ENCODE measurements around the gene GIMAP4. TPM values are rescaled to one million over a fixed set of nuclear protein-coding genes. Genes with fewer than 3 reads are reported as not detected.
"Not testable (repeated sequence)": the region's sequence is repeated elsewhere in the genome, so short reads cannot be mapped to it uniquely, and the experiment has no call there.

The GIMAP4 gene
- total RNA-seq: 1 to 10 TPM; 5.8 to 6.2 TPM
- 13.3 TPM for polyA plus RNA-seq (ENCODE audit: insufficient read depth, low read depth, low replicate concordance)
- long read RNA-seq, donor 1, transcript GIMAP4-201 (3 exons, 2,060 nt): major isoform, 5 of 7 reads
- long read RNA-seq, donor 1, partial matches to known transcripts: 0 of 7 reads
- long read RNA-seq, donor 1, other reads (novel, unspliced or antisense): 0 of 7 reads
- long read RNA-seq, donor 2, partial matches to known transcripts: 0 of 2 reads
- long read RNA-seq, donor 2, other reads (novel, unspliced or antisense): 0 of 2 reads

GRCh38 chr7:150567169-150567568, at the start of gene GIMAP4:
Gene GIMAP4, plus strand, starts transcription at chr7:150567390. Its CDS starts 2,512 bp downstream, at chr7:150569902.
- TF ChIP-seq CTCF (IDR thresholded peaks at IDR 0.05): no peak
- TF ChIP-seq POLR2A (IDR thresholded peaks at IDR 0.05): no peak
- Histone ChIP-seq H3K36me3 (ENCODE audit: low read depth, missing control alignments) (no peaks in the 10 kb centered on the region), H3K4me1 (no peaks in the 10 kb centered on the region), H3K27me3 (no peaks in the 10 kb centered on the region), H3K4me3 (peak within 1 kb of the TSS; percentile 0 to 30), H3K9me3 (no peaks in the 10 kb centered on the region), H3K27ac (no peak within 1 kb of the TSS)
- no peak for DNase-seq
- intact Hi-C loops (cut with DNase I; ENCODE audit: low total_unique reads): no loop called here
- whole genome bisulfite sequencing, 2 donors: 71 to 77% methylated on average over 9 of the region's 9 CpGs

DNA sequence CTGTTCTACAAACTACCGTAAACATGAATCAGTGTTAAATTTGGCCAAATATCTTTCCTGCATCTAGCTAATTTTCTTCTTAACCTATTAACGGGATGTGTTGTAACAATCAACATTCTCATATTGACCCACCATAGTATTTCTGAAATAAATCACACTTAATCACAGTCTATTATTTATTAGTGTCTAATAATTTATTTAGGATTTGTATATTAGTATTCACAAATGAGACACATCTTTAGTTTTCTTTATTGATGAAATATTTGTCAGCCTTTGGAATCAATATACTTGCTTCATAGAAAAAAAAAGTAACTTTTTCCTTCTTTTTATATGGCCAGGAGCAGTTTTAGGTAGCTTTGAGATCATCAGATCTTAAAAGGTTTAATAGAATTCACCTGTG, 47.9 kb upstream of the GIMAP4 start:
- Histone ChIP-seq H3K27me3 (no peaks in the 10 kb centered on the region), H3K4me1 (no peaks in the 10 kb centered on the region), H3K4me3 (no peak overlapping the region), H3K9me3 (no peaks in the 10 kb centered on the region), H3K27ac (no peak overlapping the region), H3K36me3 (ENCODE audit: low read depth, missing control alignments) (no peaks in the 10 kb centered on the region)
- no peak for TF ChIP-seq POLR2A (IDR thresholded peaks at IDR 0.05)
- no peak for TF ChIP-seq CTCF (IDR thresholded peaks at IDR 0.05)
- 83 to 85% methylated on average over 2 of the region's 2 CpGs for WGBS, 2 donors
- intact Hi-C loops (cut with DNase I; ENCODE audit: low total_unique reads): no loop called here
- no peak for DNase-seq

DNA sequence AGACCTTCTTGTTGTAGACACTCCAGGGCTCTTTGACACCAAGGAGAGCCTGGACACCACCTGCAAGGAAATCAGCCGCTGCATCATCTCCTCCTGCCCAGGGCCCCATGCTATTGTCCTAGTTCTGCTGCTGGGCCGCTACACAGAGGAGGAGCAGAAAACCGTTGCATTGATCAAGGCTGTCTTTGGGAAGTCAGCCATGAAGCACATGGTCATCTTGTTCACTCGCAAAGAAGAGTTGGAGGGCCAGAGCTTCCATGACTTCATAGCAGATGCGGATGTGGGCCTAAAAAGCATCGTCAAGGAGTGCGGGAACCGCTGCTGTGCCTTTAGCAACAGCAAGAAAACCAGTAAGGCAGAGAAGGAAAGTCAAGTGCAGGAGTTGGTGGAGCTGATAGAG, 47.0 kb upstream of the GIMAP4 start:
- Histone ChIP-seq H3K36me3 (ENCODE audit: low read depth, missing control alignments) (no peaks in the 10 kb centered on the region), H3K4me1 (no peaks in the 10 kb centered on the region), H3K4me3 (no peak overlapping the region), H3K9me3 (no peaks in the 10 kb centered on the region), H3K27ac (no peak overlapping the region), H3K27me3 (no peaks in the 10 kb centered on the region)
- TF ChIP-seq POLR2A (IDR thresholded peaks at IDR 0.05): no peak
- TF ChIP-seq CTCF (IDR thresholded peaks at IDR 0.05): no peak
- intact Hi-C loops (cut with DNase I; ENCODE audit: low total_unique reads): no loop called here
- no peak for DNase-seq
- 78% methylated on average over 8 of the region's 8 CpGs for WGBS, 2 donors

DNA sequence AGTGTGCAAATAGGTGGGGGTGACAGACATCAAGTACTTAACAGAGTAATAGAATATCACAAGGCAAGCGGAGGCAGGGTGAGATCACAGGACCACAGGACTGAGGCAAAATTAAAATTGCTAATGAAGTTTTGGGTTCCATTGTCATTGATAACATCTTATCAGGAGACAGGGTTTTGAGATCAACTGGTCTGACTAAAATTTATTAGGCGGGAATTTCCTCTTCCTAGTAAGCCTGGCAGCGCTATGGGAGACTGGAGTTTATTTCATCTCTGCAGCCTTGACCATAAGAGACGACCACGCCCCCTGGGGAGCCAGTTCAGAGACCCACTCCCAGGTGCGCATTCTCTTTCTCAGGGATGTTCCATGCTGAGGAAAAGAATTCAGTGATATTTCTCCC, 44.3 kb upstream of the GIMAP4 start:
- intact Hi-C loops (cut with DNase I; ENCODE audit: low total_unique reads); H3K36me3 ChIP-seq (ENCODE audit: low read depth, missing control alignments); DNase-seq; H3K27ac ChIP-seq; H3K4me3 ChIP-seq; H3K27me3 ChIP-seq; H3K9me3 ChIP-seq; H3K4me1 ChIP-seq: not testable (repeated sequence)
- WGBS, 2 donors: 64 to 68% methylated on average over 6 of the region's 6 CpGs

DNA sequence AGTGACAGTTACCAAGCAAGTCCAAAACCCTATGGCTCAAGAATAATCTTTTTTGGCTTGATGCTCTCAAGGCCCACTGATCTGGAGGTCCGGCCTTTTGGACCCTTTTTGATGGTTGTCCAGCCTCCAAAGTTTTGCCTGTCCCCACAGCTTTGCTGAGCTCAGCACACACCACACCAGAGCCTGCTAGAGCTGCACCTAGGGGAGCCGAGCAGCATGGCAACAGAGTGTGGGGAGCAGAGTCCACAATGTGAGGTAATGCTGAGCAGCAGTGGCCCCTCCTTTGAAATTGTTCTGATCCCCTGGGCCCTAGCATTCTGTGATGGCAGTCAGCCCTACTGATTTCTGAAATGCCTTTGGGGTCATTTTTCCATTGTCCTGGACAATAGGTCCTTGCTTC, 43.2 kb upstream of the GIMAP4 start:
- no peaks in the 10 kb centered on the region for H3K27me3 ChIP-seq
- H3K27ac ChIP-seq: no peak overlapping the region
- no peak overlapping the region for H3K4me3 ChIP-seq
- no peaks in the 10 kb centered on the region for H3K9me3 ChIP-seq
- intact Hi-C loops (cut with DNase I; ENCODE audit: low total_unique reads): no loop called here
- no peaks in the 10 kb centered on the region for H3K4me1 ChIP-seq
- no peaks in the 10 kb centered on the region for H3K36me3 ChIP-seq (ENCODE audit: low read depth, missing control alignments)
- WGBS, 2 donors: 33 to 75% methylated on average over 2 of the region's 2 CpGs
- DNase-seq: no peak
- no peak for TF ChIP-seq POLR2A (IDR thresholded peaks at IDR 0.05)
- TF ChIP-seq CTCF (IDR thresholded peaks at IDR 0.05): no peak

Data from testis (tissue), 5 donors.